GM21529 (cell line): ENCODE data around the gene COQ9.

Experiments
- ATAC-seq: cut with Tn5 transposase; IDR thresholded peaks from one replicate; pipeline ENCODE4 v1.9.1; 2021; ENCODE audit not compliant: unreplicated experiment

COQ9 gene

DNA sequence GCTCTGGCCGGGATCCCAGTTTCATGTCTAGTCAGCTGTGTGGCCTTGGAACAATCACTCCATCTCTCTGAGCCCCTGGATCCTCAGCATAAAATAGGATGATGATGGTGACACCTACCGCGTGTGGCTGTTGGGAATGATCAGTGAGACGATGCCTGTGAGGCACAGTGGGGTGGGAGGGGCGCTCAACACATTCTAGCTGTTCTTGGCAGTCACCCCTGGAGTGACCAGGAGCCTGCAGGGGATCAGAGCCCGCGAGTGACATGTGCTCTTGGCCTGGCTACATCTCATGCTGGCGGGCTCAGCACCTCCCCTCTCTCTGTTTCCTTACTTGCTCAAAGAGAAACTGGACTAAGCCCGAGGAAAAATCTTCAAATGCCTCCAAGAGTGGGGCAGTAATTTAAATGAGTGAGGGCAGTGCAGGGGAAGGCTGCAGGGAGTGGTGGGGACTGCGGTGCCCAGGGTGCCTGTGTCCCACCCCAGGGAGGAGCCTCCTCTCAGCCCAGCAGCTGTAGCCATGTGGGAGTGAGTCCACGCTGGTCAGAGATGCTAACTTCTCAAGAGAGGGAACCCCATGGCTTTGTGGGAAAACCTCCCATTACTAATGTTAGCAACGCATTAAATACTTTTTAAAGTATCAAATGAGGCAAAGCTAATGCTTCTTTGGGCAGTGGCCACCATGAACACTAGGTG lies 62.1 kb downstream of the COQ9 start:
- no peak for ATAC-seq

DNA sequence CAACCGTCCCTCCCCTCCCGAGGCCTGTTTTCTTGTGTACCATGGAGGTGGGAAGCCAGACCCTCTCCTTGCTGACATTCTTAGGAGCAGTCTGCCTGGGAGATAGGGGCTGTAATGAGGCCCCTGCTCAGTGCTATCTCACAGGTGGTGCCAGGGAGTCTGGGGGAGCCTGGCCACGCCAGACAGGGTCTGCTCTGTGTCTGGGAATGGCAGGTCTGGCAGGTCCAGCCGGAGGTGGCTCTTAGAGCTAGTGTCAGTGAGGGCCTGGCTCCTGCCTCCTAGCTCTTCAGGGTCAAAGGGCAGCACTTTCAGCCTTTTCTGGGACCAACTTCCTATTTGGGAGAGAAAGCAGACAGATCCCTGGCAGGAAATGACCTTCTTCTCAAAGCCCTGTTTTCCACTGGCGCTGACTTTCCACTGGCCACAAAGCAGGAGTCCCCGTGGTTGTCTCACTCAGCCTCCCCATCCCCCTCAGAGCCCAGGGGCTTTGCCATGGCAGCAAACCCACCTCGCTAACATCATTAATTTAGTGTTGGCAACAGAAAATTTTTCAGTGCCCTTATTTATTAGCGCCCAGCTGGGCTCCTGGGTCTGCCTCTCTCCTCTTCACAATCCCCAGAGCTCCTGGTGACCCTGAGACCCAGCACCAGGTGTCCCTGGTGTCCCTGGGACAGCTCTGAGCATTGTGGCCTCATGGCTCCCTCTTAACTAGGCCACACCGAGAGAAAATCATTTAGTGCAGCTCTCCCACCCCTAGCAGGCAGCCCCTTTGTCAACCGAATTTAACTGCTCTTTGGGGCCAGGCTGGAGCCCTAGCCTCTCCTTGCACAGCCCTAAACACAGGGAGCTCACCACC lies 63.0 kb downstream of the COQ9 start:
- no peak for ATAC-seq
